Measurements from ENCODE around the gene MRPS15. TPM values are rescaled to one million over a fixed set of nuclear protein-coding genes. Genes with fewer than 3 reads are reported as not detected.
"Not testable (repeated sequence)": the region's sequence is repeated elsewhere in the genome, so short reads cannot be mapped to it uniquely, and the experiment has no call there.

MRPS15 gene
- total RNA-seq, 8 experiments from 2014 or later = 45.9 to 146 (median 86.4) TPM

GRCh38 chr1:36497207-36497606, 33.0 kb upstream of the MRPS15 start:
- ATAC-seq (replicated peaks in 6 of 8) = no peak
- no peaks in the 10 kb centered on the region for H3K4me1 ChIP-seq (replicated peaks in 1 of 2)
- H3K4me3 ChIP-seq = no peak overlapping the region
- H3K27ac ChIP-seq = no peak overlapping the region
- 50 to 100% (median 78%) methylated on average over 1 to 2 of the region's 2 CpGs for WGBS, 10 experiments
- in situ Hi-C loops (cut with MboI; ENCODE audit: low pct_unique_long_range_greater_than_20kb in 2 of 9, low sequenced_read_pairs in 9 of 9, unreplicated experiment in 9 of 9) = no loop called here

GRCh38 chr1:36494971-36495370, 30.8 kb upstream of the MRPS15 start:
- 0 to 85% (median 61%) methylated on average over 1 to 5 of the region's 5 CpGs; no CpG with 5 or more reads in 3 of the 10 experiments for WGBS, 10 experiments
- ATAC-seq (replicated peaks in 6 of 8) = no peak
- Histone ChIP-seq H3K4me3 (no peak overlapping the region), H3K4me1 (replicated peaks in 1 of 2) (no peaks in the 10 kb centered on the region), H3K27ac (no peak overlapping the region)
- in situ Hi-C loops (cut with MboI; ENCODE audit: low pct_unique_long_range_greater_than_20kb in 2 of 9, low sequenced_read_pairs in 9 of 9, unreplicated experiment in 9 of 9) = no loop called here

- Histone ChIP-seq H3K27ac (no peak overlapping the region), H3K4me3 (no peak overlapping the region), H3K4me1 (replicated peaks in 1 of 2) (peaks cover 0 to 3% of the 10 kb centered on the region in 2 donors)
- in situ Hi-C loops (cut with MboI; ENCODE audit: low pct_unique_long_range_greater_than_20kb in 2 of 9, low sequenced_read_pairs in 9 of 9, unreplicated experiment in 9 of 9) = no loop called here
- no peak for ATAC-seq (replicated peaks in 6 of 8)
- 59 to 95% (median 79%) methylated on average over 2 to 9 of the region's 9 CpGs for WGBS, 10 experiments
These were observed 29.3 kb upstream of the MRPS15 start for GRCh38 chr1:36493524-36493923.

GRCh38 chr1:36492491-36492890, 28.3 kb upstream of the MRPS15 start:
- no peak for ATAC-seq (replicated peaks in 6 of 8)
- 0 to 83% (median 54%) methylated on average over 1 to 9 of the region's 9 CpGs; no CpG with 5 or more reads in 4 of the 10 experiments for WGBS, 10 experiments
- Histone ChIP-seq H3K4me3 (no peak overlapping the region), H3K27ac (no peak overlapping the region), H3K4me1 (replicated peaks in 1 of 2) (peaks cover 0 to 3% of the 10 kb centered on the region in 2 donors)
- in situ Hi-C loops (cut with MboI; ENCODE audit: low pct_unique_long_range_greater_than_20kb in 2 of 9, low sequenced_read_pairs in 9 of 9, unreplicated experiment in 9 of 9) = no loop called here

GRCh38 chr1:36489258-36490051, 25.3 kb upstream of the MRPS15 start:
- WGBS, 10 experiments = 21 to 100% (median 75%) methylated on average over 1 to 8 of the region's 10 CpGs; no CpG with 5 or more reads in 4 of the 10 experiments
- ATAC-seq (replicated peaks in 6 of 8); in situ Hi-C loops (cut with MboI; ENCODE audit: low pct_unique_long_range_greater_than_20kb in 2 of 9, low sequenced_read_pairs in 9 of 9, unreplicated experiment in 9 of 9); H3K4me1 ChIP-seq (replicated peaks in 1 of 2); H3K4me3 ChIP-seq; H3K27ac ChIP-seq: not testable (repeated sequence)

- no peak overlapping the region for H3K4me3 ChIP-seq
- ATAC-seq (replicated peaks in 6 of 8) = no peak
- in situ Hi-C loops (cut with MboI; ENCODE audit: low pct_unique_long_range_greater_than_20kb in 2 of 9, low sequenced_read_pairs in 9 of 9, unreplicated experiment in 9 of 9) = no loop called here
- WGBS, 10 experiments = 67 to 100% (median 90%) methylated on average over 1 to 2 of the region's 3 CpGs; no CpG with 5 or more reads in 5 of the 10 experiments
- H3K4me1 ChIP-seq (replicated peaks in 1 of 2) = peaks cover 3 to 7% of the 10 kb centered on the region in 2 donors
- no peak overlapping the region for H3K27ac ChIP-seq
These were observed 23.7 kb upstream of the MRPS15 start for GRCh38 chr1:36487906-36488305.

GRCh38 chr1:36487336-36487725, 23.1 kb upstream of the MRPS15 start:
- peaks cover 3 to 13% of the 10 kb centered on the region in 2 donors for H3K4me1 ChIP-seq (replicated peaks in 1 of 2)
- H3K27ac ChIP-seq; in situ Hi-C loops (cut with MboI; ENCODE audit: low pct_unique_long_range_greater_than_20kb in 2 of 9, low sequenced_read_pairs in 9 of 9, unreplicated experiment in 9 of 9); H3K4me3 ChIP-seq; ATAC-seq (replicated peaks in 6 of 8): not testable (repeated sequence)
- 65 to 100% (median 93%) methylated on average over 1 to 9 of the region's 9 CpGs; no CpG with 5 or more reads in 1 of the 10 experiments for WGBS, 10 experiments

- Histone ChIP-seq H3K4me3 (no peak overlapping the region), H3K27ac (no peak overlapping the region), H3K4me1 (replicated peaks in 1 of 2) (peaks cover 6 to 19% of the 10 kb centered on the region in 2 donors)
- peak in 3 of 8 experiments; percentile 15 to 65 (median 41) for ATAC-seq (replicated peaks in 6 of 8)
- 50 to 82% (median 70%) methylated on average over 2 to 11 of the region's 17 CpGs; no CpG with 5 or more reads in 1 of the 10 experiments for WGBS, 10 experiments
- in situ Hi-C loops (cut with MboI; ENCODE audit: low pct_unique_long_range_greater_than_20kb in 2 of 9, low sequenced_read_pairs in 9 of 9, unreplicated experiment in 9 of 9) = no loop called here
These were observed 22.5 kb upstream of the MRPS15 start for GRCh38 chr1:36486439-36487335.

- H3K27ac ChIP-seq = no peak overlapping the region
- peaks cover 10 to 23% of the 10 kb centered on the region in 2 donors for H3K4me1 ChIP-seq (replicated peaks in 1 of 2)
- no peak for ATAC-seq (replicated peaks in 6 of 8)
- H3K4me3 ChIP-seq = no peak overlapping the region
- in situ Hi-C loops (cut with MboI; ENCODE audit: low pct_unique_long_range_greater_than_20kb in 2 of 9, low sequenced_read_pairs in 9 of 9, unreplicated experiment in 9 of 9) = no loop called here
- WGBS, 10 experiments = 50 to 100% (median 100%) methylated on average over 1 to 2 of the region's 2 CpGs; no CpG with 5 or more reads in 3 of the 10 experiments
These were observed 21.9 kb upstream of the MRPS15 start for GRCh38 chr1:36486093-36486438.

GRCh38 chr1:36484099-36484498, 19.9 kb upstream of the MRPS15 start:
- Histone ChIP-seq H3K4me3 (no peak overlapping the region), H3K4me1 (replicated peaks in 1 of 2) (peaks cover 6 to 23% of the 10 kb centered on the region in 2 donors), H3K27ac (no peak overlapping the region)
- no peak for ATAC-seq (replicated peaks in 6 of 8)
- 38 to 100% (median 83%) methylated on average over 1 to 2 of the region's 2 CpGs; no CpG with 5 or more reads in 1 of the 10 experiments for WGBS, 10 experiments
- in situ Hi-C loops (cut with MboI; ENCODE audit: low pct_unique_long_range_greater_than_20kb in 2 of 9, low sequenced_read_pairs in 9 of 9, unreplicated experiment in 9 of 9) = no loop called here

- peak in 6 of 8 experiments; percentile 8 to 30 (median 16) for ATAC-seq (replicated peaks in 6 of 8)
- H3K4me1 ChIP-seq (replicated peaks in 1 of 2) = peaks cover 6 to 23% of the 10 kb centered on the region in 2 donors
- no peak within 1 kb of the TSS for H3K4me3 ChIP-seq
- H3K27ac ChIP-seq = no peak within 1 kb of the TSS
- in situ Hi-C loops (cut with MboI; ENCODE audit: low pct_unique_long_range_greater_than_20kb in 2 of 9, low sequenced_read_pairs in 9 of 9, unreplicated experiment in 9 of 9) = no loop called here
- 60 to 100% (median 78%) methylated on average over 1 to 9 of the region's 13 CpGs; no CpG with 5 or more reads in 5 of the 10 experiments for WGBS, 10 experiments
These were observed 18.7 kb upstream of the MRPS15 start, which contains the start of gene CSF3R for GRCh38 chr1:36482724-36483388. CSF3R (minus strand) TSS chr1:36482913; CDS start chr1:36479496, 3,417 bp downstream.

GRCh38 chr1:36481771-36482723, 17.9 kb upstream of the MRPS15 start:
- 16 to 100% (median 66%) methylated on average over 1 to 24 of the region's 26 CpGs; no CpG with 5 or more reads in 1 of the 10 experiments for WGBS, 10 experiments
- in situ Hi-C loops (cut with MboI; ENCODE audit: low pct_unique_long_range_greater_than_20kb in 2 of 9, low sequenced_read_pairs in 9 of 9, unreplicated experiment in 9 of 9) = no loop called here
- no peak overlapping the region for H3K4me3 ChIP-seq
- ATAC-seq (replicated peaks in 6 of 8) = peak in 5 of 8 experiments; percentile 33 to 48 (median 38)
- H3K27ac ChIP-seq = no peak overlapping the region
- peaks cover 6 to 23% of the 10 kb centered on the region in 2 donors for H3K4me1 ChIP-seq (replicated peaks in 1 of 2)
